Measurements from ENCODE around the gene ADNP2. TPM values are rescaled to one million over a fixed set of nuclear protein-coding genes. Genes with fewer than 3 reads are reported as not detected.

ADNP2 gene
- total and polyA plus RNA-seq, 2 donors (not counting 3 experiments of a cell fraction or from before 2014, with no cell fraction given): 10.2 to 20.6 TPM

DNA sequence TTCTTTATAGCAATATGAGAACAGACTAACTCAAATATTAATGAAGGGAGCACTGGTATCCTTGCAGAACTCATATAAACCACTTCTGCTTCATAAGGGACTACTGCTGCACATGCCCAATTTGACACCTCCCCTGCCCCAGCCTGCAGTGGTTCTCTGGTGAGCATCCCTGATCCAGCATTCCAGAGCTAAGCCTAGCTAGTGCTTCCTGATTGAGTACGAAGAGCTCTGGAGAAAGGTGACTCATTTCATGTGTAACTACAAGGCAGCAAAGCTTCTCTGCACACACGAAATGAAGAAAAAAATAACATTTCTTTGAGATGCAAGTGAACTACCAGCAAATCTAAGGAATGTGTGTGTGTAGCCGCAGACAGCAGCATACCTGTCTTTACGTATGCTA is 22.8 kb upstream of the ADNP2 start:
- TF ChIP-seq POLR2AphosphoS5 (IDR thresholded peaks at IDR 0.05; ENCODE audit: insufficient read depth, low read depth, low read length) (no peak), EZH2 (IDR thresholded peaks at IDR 0.05; ENCODE audit: borderline replicate concordance, low read depth, low read length, severe bottlenecking) (no peak), MYC (IDR thresholded peaks at IDR 0.05; ENCODE audit: low read depth, low read length) (no peak), POLR2A (IDR thresholded peaks at IDR 0.05; ENCODE audit: low read depth, low read length) (no peak), JUN (IDR thresholded peaks at IDR 0.05; ENCODE audit: borderline replicate concordance, insufficient read depth, insufficient read length, low read depth) (no peak), FOS (IDR thresholded peaks at IDR 0.05; ENCODE audit: borderline replicate concordance, insufficient read depth, low read length) (no peak), MAX (IDR thresholded peaks at IDR 0.05; ENCODE audit: insufficient read depth, insufficient read length) (no peak), GATA2 (IDR thresholded peaks at IDR 0.05; ENCODE audit: insufficient read depth, insufficient read length, low read depth, low read length) (no peak)
- TF ChIP-seq, protein P1, sequence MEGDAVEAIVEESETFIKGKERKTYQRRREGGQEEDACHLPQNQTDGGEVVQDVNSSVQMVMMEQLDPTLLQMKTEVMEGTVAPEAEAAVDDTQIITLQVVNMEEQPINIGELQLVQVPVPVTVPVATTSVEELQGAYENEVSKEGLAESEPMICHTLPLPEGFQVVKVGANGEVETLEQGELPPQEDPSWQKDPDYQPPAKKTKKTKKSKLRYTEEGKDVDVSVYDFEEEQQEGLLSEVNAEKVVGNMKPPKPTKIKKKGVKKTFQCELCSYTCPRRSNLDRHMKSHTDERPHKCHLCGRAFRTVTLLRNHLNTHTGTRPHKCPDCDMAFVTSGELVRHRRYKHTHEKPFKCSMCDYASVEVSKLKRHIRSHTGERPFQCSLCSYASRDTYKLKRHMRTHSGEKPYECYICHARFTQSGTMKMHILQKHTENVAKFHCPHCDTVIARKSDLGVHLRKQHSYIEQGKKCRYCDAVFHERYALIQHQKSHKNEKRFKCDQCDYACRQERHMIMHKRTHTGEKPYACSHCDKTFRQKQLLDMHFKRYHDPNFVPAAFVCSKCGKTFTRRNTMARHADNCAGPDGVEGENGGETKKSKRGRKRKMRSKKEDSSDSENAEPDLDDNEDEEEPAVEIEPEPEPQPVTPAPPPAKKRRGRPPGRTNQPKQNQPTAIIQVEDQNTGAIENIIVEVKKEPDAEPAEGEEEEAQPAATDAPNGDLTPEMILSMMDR (IDR thresholded peaks at IDR 0.05; ENCODE audit: extremely low read depth in 1 of 2, insufficient read depth in 1 of 2, low read depth in 1 of 2, low read length in 2 of 2): no peak
- no peak for FAIRE-seq
- ChIA-PET POLR2A (no interaction called here), CTCF (interaction anchor here (1.0 kb wide), 1 partner anchor 72 kb away, joined by 3 read pairs; no protein-coding TSS in a partner anchor)
- Histone ChIP-seq H3K4me2 (ENCODE audit: insufficient read depth, low read length) (no peak overlapping the region), H3K4me3 (replicated peaks in 1 of 3; ENCODE audit: insufficient read depth in 1 of 3, low read depth in 1 of 3, low read length in 3 of 3) (no peak overlapping the region), H3K79me2 (ENCODE audit: control insufficient read depth, insufficient read depth, low read length) (no peaks in the 10 kb centered on the region), H3K27me3 (ENCODE audit: control insufficient read depth in 2 of 2, insufficient read depth in 2 of 2, low read length in 2 of 2) (peaks cover 0 to 2% of the 10 kb centered on the region in 2 experiments), H4K20me1 (replicated peaks; ENCODE audit: control insufficient read depth, extremely low read depth, insufficient read depth, low read length) (no peaks in the 10 kb centered on the region), H3K27ac (ENCODE audit: insufficient read depth, low read depth, low read length) (no peak overlapping the region), H3K9me3 (replicated peaks; ENCODE audit: control insufficient read depth, insufficient read depth, low read length) (no peaks in the 10 kb centered on the region), H2AFZ (ENCODE audit: low read depth, low read length) (no peak overlapping the region), H3K36me3 (ENCODE audit: control insufficient read depth in 2 of 2, extremely low read depth in 1 of 2, insufficient read depth in 2 of 2, low read length in 2 of 2) (no peaks in the 10 kb centered on the region), H3K4me1 (ENCODE audit: control insufficient read depth, extremely low read depth, insufficient read depth, low read length) (no peaks in the 10 kb centered on the region), H3K9me1 (replicated peaks; ENCODE audit: control insufficient read depth, extremely low read depth, insufficient read depth, low read length) (no peaks in the 10 kb centered on the region), H3K9ac (replicated peaks; ENCODE audit: extremely low read depth, insufficient read depth, low read length) (no peak overlapping the region)
- BruUV-seq (replicated peaks): no TSS peak
- no peak for DNase-seq (ENCODE audit: low read depth, low spot score)
- intact Hi-C loops (cut with micrococcal nuclease): no loop called here
- dilution Hi-C loops (cut with MboI; ENCODE audit: extremely low pct_ligation_motif_present, low sequenced_read_pairs): no loop called here
